PFSK-1 (cell line): Measurements from ENCODE around the gene SRD5A1.

Source experiments
- FOXP2 ChIP-seq: optimal IDR thresholded peaks from 2 replicates; pipeline ENCODE3; 2011; ENCODE audit warnings: borderline replicate concordance, control low read depth, inconsistent platforms; ENCODE audit not compliant: insufficient read depth; ENCODE audit errors: extremely low read length, extremely low read depth
- POLR2AphosphoS5 ChIP-seq: IDR thresholded peaks from 2 replicates; pipeline ENCODE4 v1.6.1; 2012; ENCODE audit warnings: low read depth, mild to moderate bottlenecking, control low read depth, low read length, moderate library complexity
- REST ChIP-seq, 2 experiments: IDR thresholded peaks; 2 replicates each; pipeline versions ENCODE4 v1.6.1 to v1.8.0; 2011 to 2012; ENCODE audit warnings: low read depth in 2 of 2, low read length in 2 of 2, control low read depth in 1 of 2, inconsistent platforms in 1 of 2, mild to moderate bottlenecking in 1 of 2, moderate library complexity in 1 of 2; ENCODE audit not compliant: insufficient read depth in 1 of 2
- SIN3A ChIP-seq: IDR thresholded peaks from 2 replicates; pipeline ENCODE4 v1.6.1; 2012; ENCODE audit warnings: mild to moderate bottlenecking, low read length, moderate library complexity, borderline replicate concordance; ENCODE audit not compliant: insufficient read depth
- TAF1 ChIP-seq: IDR thresholded peaks from 2 replicates; pipeline ENCODE4 v1.6.1; 2012; ENCODE audit warnings: low read length, control low read depth, borderline replicate concordance; ENCODE audit not compliant: insufficient read depth

Gene SRD5A1

GRCh38 chr5:6700074-6700684, 66.9 kb downstream of the SRD5A1 start:
- TF ChIP-seq SIN3A (no peak), TAF1 (no peak), FOXP2 (no peak), REST (IDR thresholded peaks at IDR 0.05; ENCODE audit: insufficient read depth in 1 of 2, low read depth in 2 of 2, low read length in 2 of 2) (no peak), POLR2AphosphoS5 (no peak)

- no peak for TF ChIP-seq FOXP2
- no peak for TF ChIP-seq TAF1
- no peak for TF ChIP-seq REST (IDR thresholded peaks at IDR 0.05; ENCODE audit: insufficient read depth in 1 of 2, low read depth in 2 of 2, low read length in 2 of 2)
- no peak for TF ChIP-seq POLR2AphosphoS5
- no peak for TF ChIP-seq SIN3A
Observed at GRCh38 chr5:6700685-6701355, 67.6 kb downstream of the SRD5A1 start.

DNA sequence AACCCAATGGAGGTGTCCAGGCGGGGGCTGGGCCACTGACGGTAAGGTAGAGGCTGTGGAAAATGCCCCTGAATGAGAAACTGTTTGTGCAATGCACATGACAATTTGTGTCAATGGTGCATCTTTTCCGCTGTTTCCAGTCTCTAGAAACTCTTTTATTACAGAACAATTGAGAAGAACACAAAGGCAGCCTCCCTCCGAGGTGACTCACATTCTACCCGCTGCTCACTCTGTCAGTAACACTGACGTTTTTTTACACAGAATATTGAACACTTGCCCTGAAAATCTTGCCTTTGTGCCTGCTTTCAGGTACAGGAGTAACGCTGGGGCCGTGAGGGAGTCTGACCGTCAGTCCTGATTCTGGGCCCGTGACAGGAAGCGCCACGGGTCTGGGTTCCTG, 68.3 kb downstream of the SRD5A1 start:
- TF ChIP-seq FOXP2 (no peak), REST (IDR thresholded peaks at IDR 0.05; ENCODE audit: insufficient read depth in 1 of 2, low read depth in 2 of 2, low read length in 2 of 2) (no peak), SIN3A (no peak), TAF1 (no peak)

DNA sequence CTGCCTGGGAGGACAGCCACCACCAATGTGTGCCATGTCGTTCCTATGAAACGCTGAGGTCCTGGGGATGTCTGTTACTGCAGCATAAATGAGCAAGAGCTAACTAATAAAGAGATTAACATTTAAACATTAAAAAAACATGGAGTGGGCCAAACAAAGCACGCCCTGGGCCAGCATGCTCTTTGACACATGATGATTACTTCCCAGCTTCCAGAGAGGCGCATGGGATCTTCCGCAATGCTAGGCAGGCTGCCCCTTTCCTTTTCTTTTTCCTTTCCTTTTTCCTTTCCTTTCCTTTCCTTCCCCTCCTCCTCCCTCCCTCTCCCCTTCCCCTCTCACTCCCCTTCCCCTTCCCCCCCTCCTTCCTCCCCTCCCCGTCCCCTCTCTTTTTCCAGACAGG, 69.4 kb downstream of the SRD5A1 start:
- TF ChIP-seq SIN3A, result no peak
- TF ChIP-seq TAF1, result no peak
- TF ChIP-seq FOXP2, result no peak
- TF ChIP-seq POLR2AphosphoS5, result no peak
- TF ChIP-seq REST (IDR thresholded peaks at IDR 0.05; ENCODE audit: insufficient read depth in 1 of 2, low read depth in 2 of 2, low read length in 2 of 2), result no peak

DNA sequence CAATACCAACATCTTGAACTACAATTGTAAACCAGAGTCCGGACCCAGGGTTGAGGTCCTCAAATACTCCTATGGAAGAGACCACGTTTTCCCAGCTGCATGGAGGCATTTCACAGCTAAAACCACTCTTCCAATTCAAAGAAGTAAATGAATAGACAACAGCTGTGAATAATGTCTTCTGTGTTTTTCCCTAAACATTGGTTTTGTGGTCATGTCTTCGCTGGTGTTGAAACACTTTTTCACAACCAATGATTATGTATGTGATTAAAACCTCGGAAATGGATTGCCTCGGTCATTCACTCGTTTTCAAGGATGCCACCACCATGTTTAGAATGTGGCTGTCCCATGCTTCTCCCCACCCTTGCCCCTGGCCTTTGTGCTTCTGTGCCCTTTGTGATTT, 70.6 kb downstream of the SRD5A1 start:
- TF ChIP-seq SIN3A (no peak), POLR2AphosphoS5 (no peak), TAF1 (no peak), FOXP2 (no peak), REST (IDR thresholded peaks at IDR 0.05; ENCODE audit: insufficient read depth in 1 of 2, low read depth in 2 of 2, low read length in 2 of 2) (no peak)
